Measurements from ENCODE around the gene ULK1.

The ULK1 gene

GRCh38 chr12:131909081-131909751, 14.8 kb downstream of the ULK1 start:
- no peak for DNase-seq

- DNase-seq, result no peak
Observed at GRCh38 chr12:131909752-131910219, 15.4 kb downstream of the ULK1 start.

GRCh38 chr12:131910302-131911027, 16.0 kb downstream of the ULK1 start:
- no peak for DNase-seq

- no peak for DNase-seq
Observed at GRCh38 chr12:131911028-131911650, 16.7 kb downstream of the ULK1 start.

- DNase-seq, result no peak
Observed at GRCh38 chr12:131911851-131912477, 17.5 kb downstream of the ULK1 start.

- peak in 2 of 4 experiments; percentile 16 to 20 for DNase-seq
Observed at GRCh38 chr12:131912518-131913274, 18.3 kb downstream of the ULK1 start.

GRCh38 chr12:131913666-131914065, 19.2 kb downstream of the ULK1 start:
- DNase-seq, result no peak

GRCh38 chr12:131914179-131914702, 19.8 kb downstream of the ULK1 start:
- no peak for DNase-seq

GRCh38 chr12:131915000-131915689, 20.7 kb downstream of the ULK1 start:
- DNase-seq, result no peak

- DNase-seq, result no peak
Observed at GRCh38 chr12:131915823-131916222, 21.4 kb downstream of the ULK1 start.

- DNase-seq, result no peak
Observed at GRCh38 chr12:131916306-131917138, 22.1 kb downstream of the ULK1 start.

- no peak for DNase-seq
Observed at GRCh38 chr12:131917139-131917710, 22.8 kb downstream of the ULK1 start.

- DNase-seq, result no peak
Observed at GRCh38 chr12:131917711-131918306, 23.4 kb downstream of the ULK1 start.

GRCh38 chr12:131918311-131919050, 24.1 kb downstream of the ULK1 start:
- no peak for DNase-seq

GRCh38 chr12:131919051-131919347, 24.6 kb downstream of the ULK1 start:
- no peak for DNase-seq

- DNase-seq, result no peak
Observed at GRCh38 chr12:131919366-131920156, 25.1 kb downstream of the ULK1 start.

GRCh38 chr12:131920157-131920508, 25.7 kb downstream of the ULK1 start:
- DNase-seq, result no peak
